A673 (cell line): ENCODE results near the gene CNNM1. TPM values are rescaled to one million over a fixed set of nuclear protein-coding genes. Genes with fewer than 3 reads are reported as not detected.

Experiments
- BruUV-seq: library from RNA; stranded (reverse); fragments of 400-500 nt; replicated peaks from 2 replicates; lab custom pipeline; 2021; lab: Mats Ljungman, UMichigan
- CTCF ChIA-PET: fragments of 300-600 bp; sonication (Branson Sonifier 250); formaldehyde crosslinking; loops from one replicate; lab custom pipeline; 2022; ENCODE audit warnings: antibody characterized with exemption; lab: Charles Lee
- POLR2A ChIA-PET: fragments of 300-600 bp; sonication (Branson Sonifier 250); formaldehyde crosslinking; loops from one replicate; lab custom pipeline; 2022; ENCODE audit warnings: antibody characterized with exemption; ENCODE audit not compliant: low non-redundant PET; lab: Charles Lee
- DNase-seq: peaks from one replicate; pipeline ENCODE4 v3.0.0-alpha.2; 2015; ENCODE audit warnings: low spot score
- H3K27ac ChIP-seq: fragments of 200-600 bp; sonication (generic); 2 replicates; pipeline ENCODE4 v1.5.1; 2016; ENCODE audit warnings: mixed run types, low read depth, mild to moderate bottlenecking, mixed read lengths, antibody characterized with exemption, low read length; ENCODE audit not compliant: poor library complexity, severe bottlenecking
- H3K27me3 ChIP-seq: fragments of 200-600 bp; sonication (generic); replicated peaks from 2 replicates; pipeline ENCODE4 v1.6.1; 2017; ENCODE audit warnings: mixed run types, low read depth, mild to moderate bottlenecking, mixed read lengths, antibody characterized with exemption, low read length; ENCODE audit not compliant: insufficient read depth, poor library complexity
- H3K36me3 ChIP-seq: fragments of 200-600 bp; sonication (generic); 2 replicates; pipeline ENCODE4 v1.6.1; 2016; ENCODE audit warnings: mixed run types, mild to moderate bottlenecking, mixed read lengths, antibody characterized with exemption, low read length; ENCODE audit not compliant: insufficient read depth, poor library complexity, severe bottlenecking
- H3K4me1 ChIP-seq: fragments of 200-600 bp; sonication (generic); 2 replicates; pipeline ENCODE4 v1.6.1; 2017; ENCODE audit warnings: mixed run types, mild to moderate bottlenecking, mixed read lengths, antibody characterized with exemption, low read length; ENCODE audit not compliant: insufficient read depth, poor library complexity, severe bottlenecking
- H3K4me3 ChIP-seq: fragments of 200-600 bp; sonication (generic); 2 replicates; pipeline ENCODE4 v1.5.1; 2016; ENCODE audit warnings: low read depth, mixed run types, mild to moderate bottlenecking, mixed read lengths, low read length; ENCODE audit not compliant: poor library complexity, severe bottlenecking
- H3K9me3 ChIP-seq: fragments of 200-600 bp; sonication (generic); 2 replicates; pipeline ENCODE4 v1.6.1; 2016; ENCODE audit warnings: mixed run types, low read depth, mild to moderate bottlenecking, mixed read lengths, antibody characterized with exemption, low read length; ENCODE audit not compliant: poor library complexity, severe bottlenecking
- EZH2 ChIP-seq: fragments of 200-600 bp; sonication (generic); IDR thresholded peaks from 2 replicates; pipeline ENCODE4 v1.6.1; 2017; ENCODE audit warnings: borderline replicate concordance, low read depth, mild to moderate bottlenecking, mixed read lengths, antibody characterized with exemption, low read length; ENCODE audit not compliant: poor library complexity, severe bottlenecking
- intact Hi-C: fragments of 100-400 bp; cut with micrococcal nuclease; formaldehyde crosslinking; loops from one replicate; pipeline ENCODE4 v1.10.0; 2022; ENCODE audit not compliant: unreplicated experiment
- total RNA-seq: library from RNA; stranded (reverse); gene quantifications from 2 replicates; pipeline ENCODE4 v1.2.3, GENCODE V29; 2021
- TF ChIP-seq, protein P1 (sequence below): fragments of 300-800, 200-600 bp; sonication (generic); conservative IDR thresholded peaks from 2 replicates; pipeline ENCODE4 v1.5.1; 2017; ENCODE audit warnings: low read depth, mild to moderate bottlenecking, antibody characterized with exemption, low read length, moderate library complexity, mixed read lengths

CNNM1 gene
- total RNA-seq, 1 experiment from 2014 or later, result 0.73 TPM

DNA sequence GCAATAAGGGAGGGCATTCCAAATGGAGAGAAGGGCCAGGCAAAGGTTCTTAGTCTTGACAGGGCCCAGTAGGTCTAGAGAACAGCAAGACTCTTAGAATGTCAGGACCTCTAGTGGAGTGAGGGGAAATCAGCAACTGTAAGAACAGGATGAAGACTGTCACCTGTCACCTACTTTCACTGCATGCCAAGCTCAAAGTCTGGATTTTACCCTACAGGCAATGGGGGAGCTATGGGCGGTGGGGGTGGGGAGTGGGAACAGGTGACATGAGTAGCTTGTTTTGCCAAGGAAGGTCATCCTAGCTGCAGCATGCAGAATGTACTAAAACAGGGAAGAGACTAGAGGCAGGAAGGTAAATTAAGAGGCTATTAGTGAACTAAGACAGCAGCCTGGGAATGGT is 82.9 kb downstream of the CNNM1 start:
- no peak overlapping the region for H3K27ac ChIP-seq
- no peaks in the 10 kb centered on the region for H3K27me3 ChIP-seq
- intact Hi-C loops, result no loop called here
- no peaks in the 10 kb centered on the region for H3K36me3 ChIP-seq
- TF ChIP-seq, protein P1, sequence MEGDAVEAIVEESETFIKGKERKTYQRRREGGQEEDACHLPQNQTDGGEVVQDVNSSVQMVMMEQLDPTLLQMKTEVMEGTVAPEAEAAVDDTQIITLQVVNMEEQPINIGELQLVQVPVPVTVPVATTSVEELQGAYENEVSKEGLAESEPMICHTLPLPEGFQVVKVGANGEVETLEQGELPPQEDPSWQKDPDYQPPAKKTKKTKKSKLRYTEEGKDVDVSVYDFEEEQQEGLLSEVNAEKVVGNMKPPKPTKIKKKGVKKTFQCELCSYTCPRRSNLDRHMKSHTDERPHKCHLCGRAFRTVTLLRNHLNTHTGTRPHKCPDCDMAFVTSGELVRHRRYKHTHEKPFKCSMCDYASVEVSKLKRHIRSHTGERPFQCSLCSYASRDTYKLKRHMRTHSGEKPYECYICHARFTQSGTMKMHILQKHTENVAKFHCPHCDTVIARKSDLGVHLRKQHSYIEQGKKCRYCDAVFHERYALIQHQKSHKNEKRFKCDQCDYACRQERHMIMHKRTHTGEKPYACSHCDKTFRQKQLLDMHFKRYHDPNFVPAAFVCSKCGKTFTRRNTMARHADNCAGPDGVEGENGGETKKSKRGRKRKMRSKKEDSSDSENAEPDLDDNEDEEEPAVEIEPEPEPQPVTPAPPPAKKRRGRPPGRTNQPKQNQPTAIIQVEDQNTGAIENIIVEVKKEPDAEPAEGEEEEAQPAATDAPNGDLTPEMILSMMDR, result no peak
- TF ChIP-seq EZH2, result no peak
- BruUV-seq, result no TSS peak
- ChIA-PET POLR2A (no interaction called here), CTCF (no interaction called here)
- no peak for DNase-seq
- H3K4me1 ChIP-seq, result peaks cover 14% of the 10 kb centered on the region
- no peak overlapping the region for H3K4me3 ChIP-seq
- no peaks in the 10 kb centered on the region for H3K9me3 ChIP-seq

DNA sequence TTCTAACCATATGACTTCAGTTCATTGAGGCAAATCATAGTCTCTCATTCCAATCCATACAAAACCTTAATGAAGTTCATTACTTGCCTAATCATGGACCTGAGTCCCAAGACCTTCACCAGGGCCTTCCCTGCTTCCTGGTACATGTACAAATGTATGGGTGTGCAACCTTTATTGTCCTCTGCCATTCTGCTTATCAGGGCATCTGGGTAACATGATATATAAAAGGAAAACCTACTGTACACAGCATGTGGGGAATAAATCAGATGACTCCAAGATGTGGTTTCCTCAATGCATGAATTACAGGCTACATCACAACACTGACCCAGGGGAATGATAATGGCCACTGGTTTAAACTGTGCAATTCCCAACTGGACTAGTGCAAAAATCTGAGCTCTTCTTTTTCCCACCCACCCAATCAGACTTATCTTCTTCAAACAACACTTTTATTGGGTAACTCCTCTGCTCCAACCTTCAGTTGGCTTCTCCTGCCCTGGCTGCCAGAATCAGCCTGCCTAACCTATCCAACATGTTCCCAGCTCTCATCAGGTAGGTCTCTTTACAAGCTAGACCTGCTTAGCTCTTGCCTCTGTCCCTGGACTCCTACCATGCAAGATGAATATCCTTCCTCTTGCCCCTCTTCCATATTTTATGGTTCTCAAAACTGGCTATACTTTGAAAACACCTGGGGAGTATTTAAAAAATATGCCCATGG is 89.9 kb downstream of the CNNM1 start:
- H3K4me3 ChIP-seq, result no peak overlapping the region
- H3K27me3 ChIP-seq, result no peaks in the 10 kb centered on the region
- ChIA-PET POLR2A (no interaction called here), CTCF (no interaction called here)
- intact Hi-C loops, result no loop called here
- H3K27ac ChIP-seq, result no peak overlapping the region
- BruUV-seq, result no TSS peak
- peaks cover 23% of the 10 kb centered on the region for H3K36me3 ChIP-seq
- no peaks in the 10 kb centered on the region for H3K9me3 ChIP-seq
- TF ChIP-seq, protein P1, result no peak
- TF ChIP-seq EZH2, result no peak
- DNase-seq, result no peak
- H3K4me1 ChIP-seq, result no peaks in the 10 kb centered on the region

DNA sequence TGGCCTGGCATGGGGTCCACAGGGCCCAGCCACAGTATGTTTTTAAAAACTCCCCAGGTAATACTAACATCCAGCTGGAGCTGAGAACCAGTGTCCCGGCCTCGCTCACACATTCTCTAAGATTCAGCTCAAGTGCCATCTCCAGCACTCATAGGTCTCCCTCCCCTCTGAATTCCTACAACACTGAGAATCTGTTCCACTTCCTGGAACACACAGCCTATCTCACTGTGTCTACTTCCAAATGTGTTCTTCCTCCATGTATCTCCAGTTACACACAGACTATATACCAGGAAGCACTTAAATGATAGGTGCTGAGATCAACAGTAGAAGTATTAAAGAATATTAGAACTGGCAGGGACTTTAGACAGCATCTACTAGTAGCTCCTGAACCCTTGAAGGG is 90.5 kb downstream of the CNNM1 start:
- BruUV-seq, result no TSS peak
- Histone ChIP-seq H3K9me3 (no peaks in the 10 kb centered on the region), H3K4me1 (no peaks in the 10 kb centered on the region), H3K4me3 (no peak overlapping the region), H3K36me3 (peaks cover 28% of the 10 kb centered on the region), H3K27me3 (no peaks in the 10 kb centered on the region), H3K27ac (no peak overlapping the region)
- intact Hi-C loops, result no loop called here
- ChIA-PET POLR2A (no interaction called here), CTCF (no interaction called here)
- no peak for DNase-seq
- TF ChIP-seq EZH2, result no peak
- TF ChIP-seq, protein P1, result no peak
